GM23338 (cell line): ENCODE results near the gene FOXM1. TPM values are rescaled to one million over a fixed set of nuclear protein-coding genes. Genes with fewer than 3 reads are reported as not detected.

Experiments used
- ATAC-seq: fragments of 200-7000 bp; cut with Tn5 transposase; 3 replicates; pipeline ENCODE4 v1.9.1; 2020
- DNase-seq: peaks from one replicate; pipeline ENCODE4 v3.0.0-alpha.2; 2015; ENCODE audit warnings: low spot score
- H2AFZ ChIP-seq: fragments of 200-600 bp; sonication (generic); 2 replicates; pipeline ENCODE4 v1.8.0; 2016; ENCODE audit warnings: antibody characterized with exemption, mild to moderate bottlenecking, moderate library complexity
- H3F3A ChIP-seq: fragments of 200-600 bp; sonication (generic); replicated peaks from 2 replicates; pipeline ENCODE4 v1.8.0; 2017; ENCODE audit warnings: antibody characterized with exemption, mixed run types, low read depth
- H3K27ac ChIP-seq: fragments of 200-600 bp; sonication (generic); 2 replicates; pipeline ENCODE4 v1.6.1; 2016; ENCODE audit warnings: low read depth
- H3K27me3 ChIP-seq: fragments of 200-600 bp; sonication (generic); 2 replicates; pipeline ENCODE4 v1.8.0; 2016; ENCODE audit warnings: mild to moderate bottlenecking, mixed run types, moderate library complexity; ENCODE audit not compliant: insufficient read depth
- H3K36me3 ChIP-seq: fragments of 200-600 bp; sonication (generic); 2 replicates; pipeline ENCODE4 v1.8.0; 2016; ENCODE audit warnings: mild to moderate bottlenecking; ENCODE audit not compliant: insufficient read depth
- H3K4me1 ChIP-seq: fragments of 200-600 bp; sonication (generic); 2 replicates; pipeline ENCODE4 v1.8.0; 2016; ENCODE audit warnings: mild to moderate bottlenecking, moderate library complexity; ENCODE audit not compliant: insufficient read depth
- H3K4me2 ChIP-seq: fragments of 200-600 bp; sonication (generic); 2 replicates; pipeline ENCODE4 v1.7.1; 2017; ENCODE audit warnings: mixed run types
- H3K4me3 ChIP-seq: fragments of 200-600 bp; sonication (generic); 2 replicates; pipeline ENCODE4 v1.6.1; 2016; ENCODE audit warnings: mixed run types
- H3K79me2 ChIP-seq: fragments of 200-600 bp; sonication (generic); replicated peaks from 2 replicates; pipeline ENCODE4 v1.8.0; 2017; ENCODE audit warnings: mild to moderate bottlenecking; ENCODE audit not compliant: insufficient read depth
- H3K9me2 ChIP-seq: fragments of 200-600 bp; sonication (generic); 2 replicates; pipeline ENCODE4 v1.8.0; 2017; ENCODE audit not compliant: insufficient read depth
- H4K20me1 ChIP-seq: fragments of 200-600 bp; sonication (generic); replicated peaks from 2 replicates; pipeline ENCODE4 v1.8.0; 2017; ENCODE audit warnings: mild to moderate bottlenecking; ENCODE audit not compliant: insufficient read depth
- H3K27ac Mint-ChIP-seq: 2 replicates; pipeline ENCODE4 v1.8.0; 2020; ENCODE audit warnings: inconsistent platforms, mild to moderate bottlenecking, moderate library complexity, mixed read lengths
- H3K27me3 Mint-ChIP-seq: 3 replicates; pipeline ENCODE4 v1.8.0; 2022; ENCODE audit warnings: low read depth, mild to moderate bottlenecking, moderate library complexity, mixed read lengths, inconsistent platforms; ENCODE audit not compliant: insufficient read depth, poor library complexity
- H3K36me3 Mint-ChIP-seq: 3 replicates; pipeline ENCODE4 v1.8.0; 2021; ENCODE audit warnings: low read depth, mild to moderate bottlenecking, inconsistent platforms, moderate library complexity, mixed read lengths
- H3K4me1 Mint-ChIP-seq: 3 replicates; pipeline ENCODE4 v1.8.0; 2020; ENCODE audit warnings: mild to moderate bottlenecking, inconsistent platforms, mixed read lengths
- H3K4me3 Mint-ChIP-seq: 3 replicates; pipeline ENCODE4 v1.8.0; 2021; ENCODE audit warnings: moderate library complexity, mild to moderate bottlenecking, inconsistent platforms, mixed read lengths
- H3K9me3 Mint-ChIP-seq: 3 replicates; pipeline ENCODE4 v1.8.0; 2020; ENCODE audit warnings: moderate library complexity, mild to moderate bottlenecking, inconsistent platforms, mixed read lengths
- CTCF ChIP-seq, 2 experiments: fragments of 200-600 bp in 1 of 2; sonication (generic) in 1 of 2; conservative IDR thresholded peaks; 2 replicates each; pipeline versions ENCODE4 v1.5.1 to v1.6.1; 2016 to 2017; ENCODE audit warnings: antibody characterized with exemption in 2 of 2, low read depth in 2 of 2, mild to moderate bottlenecking in 2 of 2, moderate library complexity in 1 of 2
- ETS1 ChIP-seq: IDR thresholded peaks from 2 replicates; pipeline ENCODE4 v1.6.1; 2016; ENCODE audit warnings: antibody characterized with exemption
- EZH2phosphoT487 ChIP-seq: fragments of 200-600 bp; sonication (generic); IDR thresholded peaks from one replicate; pipeline ENCODE4 v1.8.1; 2018; ENCODE audit warnings: antibody characterized with exemption; ENCODE audit not compliant: unreplicated experiment
- JUNB ChIP-seq: IDR thresholded peaks from one replicate; pipeline ENCODE4 v1.6.1; 2016; ENCODE audit warnings: antibody characterized with exemption; ENCODE audit not compliant: unreplicated experiment
- POLR2AphosphoS5 ChIP-seq: IDR thresholded peaks from 2 replicates; pipeline ENCODE4 v1.6.1; 2016; ENCODE audit warnings: antibody characterized with exemption, low read depth
- REST ChIP-seq: IDR thresholded peaks from one replicate; pipeline ENCODE4 v1.6.1; 2018; ENCODE audit warnings: antibody characterized with exemption; ENCODE audit not compliant: unreplicated experiment
- STAT1 ChIP-seq: IDR thresholded peaks from one replicate; pipeline ENCODE4 v1.6.1; 2016; ENCODE audit warnings: antibody characterized with exemption; ENCODE audit not compliant: unreplicated experiment
- ZNF114 ChIP-seq: fragments of 250-450 bp; sonication (Bioruptor Pico); IDR thresholded peaks from 2 replicates; pipeline ENCODE4 v1.5.0; 2020; ENCODE audit warnings: mild to moderate bottlenecking, moderate library complexity
- ZNF331 ChIP-seq: fragments of 250-450 bp; sonication (Bioruptor Pico); IDR thresholded peaks from 2 replicates; pipeline ENCODE4 v1.5.0; 2020; ENCODE audit warnings: low read depth, mild to moderate bottlenecking, moderate library complexity
- polyA plus RNA-seq: library from polyadenylated mRNA; unstranded; fragments of >200 nt; fragmentation: Nextera tagmentation; extraction: Ambion mirVana; gene quantifications from 2 replicates; pipeline ENCODE4 v1.2.1, GENCODE V29; 2016
- total RNA-seq: library from RNA; depleted of rRNA; stranded (reverse); fragments of >200 nt; shearing (Covaris generic); gene quantifications from 2 replicates; pipeline ENCODE4 v1.2.3, GENCODE V29; 2014

FOXM1 gene
- total and polyA plus RNA-seq, 2 experiments from 2014 or later, result 31.0 to 98.1 TPM

GRCh38 chr12:2897418-2897817 is 20.4 kb upstream of the FOXM1 start (continued):
- no peak for TF ChIP-seq REST

GRCh38 chr12:2895511-2895910 is 18.5 kb upstream of the FOXM1 start:
- Histone ChIP-seq H3K79me2 (peaks cover 34% of the 10 kb centered on the region), H4K20me1 (no peaks in the 10 kb centered on the region; the same call in 1 of the 2 replicates), H3K36me3 (no peaks in the 10 kb centered on the region), H3K4me1 (no peaks in the 10 kb centered on the region; the same call in 1 of the 2 replicates), H3K4me3 (no peak overlapping the region), H3K9me2 (no peaks in the 10 kb centered on the region), H3K27ac (no peak overlapping the region), H3K4me2 (no peak overlapping the region), H3K27me3 (no peaks in the 10 kb centered on the region), H2AFZ (no peak overlapping the region), H3F3A (no peaks in the 10 kb centered on the region)
- no peaks in the 10 kb centered on the region for H3K36me3 Mint-ChIP-seq
- no peak overlapping the region for H3K4me3 Mint-ChIP-seq
- no peak overlapping the region for H3K27ac Mint-ChIP-seq
- ATAC-seq, result no peak
- H3K27me3 Mint-ChIP-seq, result peaks cover 11% of the 10 kb centered on the region
- no peaks in the 10 kb centered on the region for H3K9me3 Mint-ChIP-seq
- TF ChIP-seq CTCF (conservative IDR thresholded peaks at IDR 0.05; ENCODE audit: low read depth in 2 of 2), result no peak
- TF ChIP-seq ETS1, result no peak
- no peak for TF ChIP-seq REST
- TF ChIP-seq POLR2AphosphoS5, result no peak
- no peak for TF ChIP-seq STAT1
- no peak for TF ChIP-seq EZH2phosphoT487
- no peak for TF ChIP-seq ZNF114 (CRISPR knock-in tag)
- no peak for TF ChIP-seq JUNB
- no peak for TF ChIP-seq ZNF331 (CRISPR knock-in tag)
- H3K4me1 Mint-ChIP-seq, result peaks cover 7% of the 10 kb centered on the region; the same call in 1 of the 3 replicates
- DNase-seq, result no peak
